C4-2B (cell line): ENCODE results near the gene BRICD5.

Experiments
- ZFX ChIP-seq: fragments of 450-650 bp; IDR thresholded peaks from 2 replicates; pipeline ENCODE4 v1.6.1; 2017
- TF ChIP-seq, protein P1 (sequence below): fragments of 450-650 bp; conservative IDR thresholded peaks from 2 replicates; pipeline ENCODE4 v1.5.1; 2017; ENCODE audit warnings: mild to moderate bottlenecking

GRCh38 chr16:2180962-2181923, 29.4 kb downstream of the BRICD5 start:
- TF ChIP-seq, protein P1, sequence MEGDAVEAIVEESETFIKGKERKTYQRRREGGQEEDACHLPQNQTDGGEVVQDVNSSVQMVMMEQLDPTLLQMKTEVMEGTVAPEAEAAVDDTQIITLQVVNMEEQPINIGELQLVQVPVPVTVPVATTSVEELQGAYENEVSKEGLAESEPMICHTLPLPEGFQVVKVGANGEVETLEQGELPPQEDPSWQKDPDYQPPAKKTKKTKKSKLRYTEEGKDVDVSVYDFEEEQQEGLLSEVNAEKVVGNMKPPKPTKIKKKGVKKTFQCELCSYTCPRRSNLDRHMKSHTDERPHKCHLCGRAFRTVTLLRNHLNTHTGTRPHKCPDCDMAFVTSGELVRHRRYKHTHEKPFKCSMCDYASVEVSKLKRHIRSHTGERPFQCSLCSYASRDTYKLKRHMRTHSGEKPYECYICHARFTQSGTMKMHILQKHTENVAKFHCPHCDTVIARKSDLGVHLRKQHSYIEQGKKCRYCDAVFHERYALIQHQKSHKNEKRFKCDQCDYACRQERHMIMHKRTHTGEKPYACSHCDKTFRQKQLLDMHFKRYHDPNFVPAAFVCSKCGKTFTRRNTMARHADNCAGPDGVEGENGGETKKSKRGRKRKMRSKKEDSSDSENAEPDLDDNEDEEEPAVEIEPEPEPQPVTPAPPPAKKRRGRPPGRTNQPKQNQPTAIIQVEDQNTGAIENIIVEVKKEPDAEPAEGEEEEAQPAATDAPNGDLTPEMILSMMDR = no peak
- TF ChIP-seq ZFX = no peak
